CD4-positive, alpha-beta T cell treated with Interleukin-10 for 1 hour (primary cell): ENCODE measurements around the gene ABTB1.

ENCODE experiments used
- DNase-seq: peaks from one replicate; pipeline ENCODE4 v3.0.0-alpha.2; 2020

The ABTB1 gene

DNA sequence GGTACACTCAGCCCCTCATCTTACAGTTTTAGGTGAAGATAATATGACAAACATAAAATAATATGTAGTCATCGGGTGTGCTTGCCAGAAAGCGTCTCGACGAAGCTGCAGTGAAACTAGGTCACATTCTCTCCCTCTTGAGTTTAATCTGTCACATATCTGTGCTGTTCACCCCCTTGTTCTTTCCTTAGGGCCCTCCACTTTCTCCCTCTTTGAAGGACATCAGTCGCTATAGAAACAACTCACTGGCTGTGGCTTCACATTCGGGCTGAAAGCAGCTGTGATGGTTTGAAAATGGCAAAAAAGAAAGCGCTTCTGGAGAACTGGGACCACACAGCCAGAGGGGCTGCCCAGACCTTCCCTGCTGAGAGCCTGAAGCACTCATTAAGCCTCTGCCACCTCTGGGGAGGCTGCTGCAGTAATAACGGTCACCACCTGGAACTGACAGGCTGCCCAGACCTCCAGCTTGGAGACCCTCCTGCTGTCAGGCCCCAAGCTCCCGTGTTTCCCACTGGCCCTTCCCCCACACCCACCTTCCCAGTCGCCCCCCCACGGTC, 50.3 kb downstream of the ABTB1 start:
- DNase-seq: no peak

GRCh38 chr3:127726894-127727293, 54.1 kb downstream of the ABTB1 start:
- DNase-seq: no peak

GRCh38 chr3:127728417-127729015, 55.8 kb downstream of the ABTB1 start:
- DNase-seq: no peak

- DNase-seq: peak; percentile 5
Observed at GRCh38 chr3:127729556-127730056, 56.9 kb downstream of the ABTB1 start.

GRCh38 chr3:127730171-127730570, 57.4 kb downstream of the ABTB1 start:
- DNase-seq: no peak
